Prostate gland (tissue), 2 donors: ENCODE measurements around the gene TNFRSF13B. TPM values are rescaled to one million over a fixed set of nuclear protein-coding genes. Genes with fewer than 3 reads are reported as not detected.
"Not testable (repeated sequence)": the region's sequence is repeated elsewhere in the genome, so short reads cannot be mapped to it uniquely, and the experiment has no call there.

Source experiments
- DNase-seq: peaks from one replicate; pipeline ENCODE4 v3.0.0-alpha.2; 2019; ENCODE audit warnings: low spot score
- H3K27ac ChIP-seq, 2 donors: fragments of 200-600 bp; sonication (generic); 2 replicates each; pipeline ENCODE4 v1.5.1; 2017 to 2019
- H3K27me3 ChIP-seq: fragments of 200-600 bp; sonication (generic); replicated peaks from 2 replicates; pipeline ENCODE4 v1.5.1; 2019; ENCODE audit not compliant: insufficient read depth
- H3K36me3 ChIP-seq, 2 donors: fragments of 200-600 bp; sonication (generic); 1 replicate in 1 of 2; 2 replicates in 1 of 2; pipeline versions ENCODE4 v1.5.1 to v1.8.1; 2017 to 2019
- H3K4me1 ChIP-seq: fragments of 200-600 bp; sonication (generic); replicated peaks from 2 replicates; pipeline ENCODE4 v1.5.1; 2019
- H3K4me3 ChIP-seq, 2 donors: fragments of 200-600 bp; sonication (generic); 2 replicates each; pipeline ENCODE4 v1.5.1; 2017 to 2019
- H3K9me3 ChIP-seq: fragments of 200-600 bp; sonication (generic); 2 replicates; pipeline ENCODE4 v1.5.1; 2017
- POLR2A ChIP-seq: fragments of 450-650 bp; IDR thresholded peaks from one replicate; pipeline ENCODE4 v1.6.1; 2016; ENCODE audit warnings: antibody characterized with exemption, mild to moderate bottlenecking
- POLR2AphosphoS5 ChIP-seq: sonication (generic); formaldehyde crosslinking; IDR thresholded peaks from one replicate; pipeline ENCODE4 v1.6.1; 2017; ENCODE audit warnings: antibody characterized with exemption
- WGBS: methylation state at CpG from one replicate; pipeline ENCODE4 v1.1.5; 2018; 5-methylcytosine and 5-hydroxymethylcytosine counted together
- intact Hi-C: fragments of 100-400 bp; cut with DNase I; formaldehyde crosslinking; loops from one replicate; pipeline ENCODE4 v1.14.2; 2022
- total RNA-seq, 2 donors: library from RNA; depleted of rRNA; stranded (reverse); fragments of >200 nt; gene quantifications; one replicate each; pipeline ENCODE4 v1.1.0, GENCODE V29; 2016
- TF ChIP-seq, protein P1 (sequence below), 4 experiments: fragments of 200-600 bp in 2 of 4; fragments of 450-650 bp in 2 of 4; sonication (generic) in 2 of 4; IDR thresholded peaks; 1 replicate in 3 of 4; 2 replicates in 1 of 4; pipeline ENCODE4 v1.5.1; 2016 to 2019; ENCODE audit warnings: antibody characterized with exemption in 4 of 4, mild to moderate bottlenecking in 2 of 4, moderate library complexity in 2 of 4

Gene TNFRSF13B
- total RNA-seq, 2 donors from 2014 or later: not detected

DNA sequence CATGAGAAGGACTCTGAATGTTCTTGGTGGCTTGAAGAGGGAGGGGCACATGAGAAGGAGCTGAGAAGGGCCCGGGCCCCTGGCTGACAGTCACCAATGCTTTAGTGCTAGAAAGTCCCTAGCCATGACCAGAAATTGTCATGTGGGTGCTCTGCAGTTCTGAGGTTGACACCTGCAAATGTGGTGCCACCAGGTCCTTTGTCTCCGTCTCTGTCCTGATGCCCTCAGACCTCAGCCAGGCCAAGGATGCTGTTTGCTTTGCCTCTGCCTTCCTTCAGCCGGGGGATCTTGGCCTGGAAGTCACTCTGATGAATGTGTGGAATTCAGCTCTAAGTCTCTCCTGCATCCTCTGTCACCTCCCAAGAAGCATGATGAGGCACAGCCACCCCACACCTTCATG lies 63.6 kb downstream of the TNFRSF13B start:
- TF ChIP-seq, protein P1, sequence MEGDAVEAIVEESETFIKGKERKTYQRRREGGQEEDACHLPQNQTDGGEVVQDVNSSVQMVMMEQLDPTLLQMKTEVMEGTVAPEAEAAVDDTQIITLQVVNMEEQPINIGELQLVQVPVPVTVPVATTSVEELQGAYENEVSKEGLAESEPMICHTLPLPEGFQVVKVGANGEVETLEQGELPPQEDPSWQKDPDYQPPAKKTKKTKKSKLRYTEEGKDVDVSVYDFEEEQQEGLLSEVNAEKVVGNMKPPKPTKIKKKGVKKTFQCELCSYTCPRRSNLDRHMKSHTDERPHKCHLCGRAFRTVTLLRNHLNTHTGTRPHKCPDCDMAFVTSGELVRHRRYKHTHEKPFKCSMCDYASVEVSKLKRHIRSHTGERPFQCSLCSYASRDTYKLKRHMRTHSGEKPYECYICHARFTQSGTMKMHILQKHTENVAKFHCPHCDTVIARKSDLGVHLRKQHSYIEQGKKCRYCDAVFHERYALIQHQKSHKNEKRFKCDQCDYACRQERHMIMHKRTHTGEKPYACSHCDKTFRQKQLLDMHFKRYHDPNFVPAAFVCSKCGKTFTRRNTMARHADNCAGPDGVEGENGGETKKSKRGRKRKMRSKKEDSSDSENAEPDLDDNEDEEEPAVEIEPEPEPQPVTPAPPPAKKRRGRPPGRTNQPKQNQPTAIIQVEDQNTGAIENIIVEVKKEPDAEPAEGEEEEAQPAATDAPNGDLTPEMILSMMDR (IDR thresholded peaks at IDR 0.05): no peak
- TF ChIP-seq POLR2A (no peak), POLR2AphosphoS5 (no peak)
- no peak for DNase-seq

DNA sequence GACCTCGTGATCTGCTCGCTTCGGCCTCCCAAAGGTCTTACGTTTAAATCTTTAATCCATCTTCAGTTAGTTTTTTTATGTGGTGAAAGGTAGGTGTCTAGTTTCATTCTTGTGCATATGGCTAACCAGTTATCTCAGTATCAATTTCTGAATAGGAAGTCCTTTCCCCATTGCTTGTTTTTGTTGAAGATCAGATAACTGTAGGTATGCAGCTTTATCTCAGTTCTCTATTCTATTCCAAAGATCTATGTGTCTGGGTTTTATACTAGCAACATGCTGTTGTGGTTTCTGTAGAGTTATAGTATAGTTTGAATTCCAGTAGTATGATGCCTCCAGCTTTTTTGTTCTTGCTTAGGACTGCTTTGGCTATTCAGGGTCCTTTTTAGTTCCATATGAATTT lies 65.2 kb downstream of the TNFRSF13B start:
- no peaks in the 10 kb centered on the region for H3K9me3 ChIP-seq
- 48% methylated on average over 4 of the region's 4 CpGs for WGBS
- no peaks in the 10 kb centered on the region for H3K4me1 ChIP-seq
- intact Hi-C loops: no loop called here
- H3K27ac ChIP-seq: no peak overlapping the region
- no peak for DNase-seq
- H3K27me3 ChIP-seq: peaks cover 2% of the 10 kb centered on the region
- H3K4me3 ChIP-seq: no peak overlapping the region
- no peaks in the 10 kb centered on the region for H3K36me3 ChIP-seq
- TF ChIP-seq POLR2A: no peak
- no peak for TF ChIP-seq POLR2AphosphoS5
- TF ChIP-seq, protein P1 (IDR thresholded peaks at IDR 0.05): no peak

More for the DNA sequence above, 63.6 kb downstream of the TNFRSF13B start:
- no peak overlapping the region for H3K27ac ChIP-seq
- H3K4me1 ChIP-seq: no peaks in the 10 kb centered on the region
- no peak overlapping the region for H3K4me3 ChIP-seq
- WGBS: 79% methylated on average over 3 of the region's 3 CpGs
- H3K36me3 ChIP-seq: no peaks in the 10 kb centered on the region
- peaks cover 2% of the 10 kb centered on the region for H3K27me3 ChIP-seq
- intact Hi-C loops: no loop called here
- H3K9me3 ChIP-seq: no peaks in the 10 kb centered on the region

DNA sequence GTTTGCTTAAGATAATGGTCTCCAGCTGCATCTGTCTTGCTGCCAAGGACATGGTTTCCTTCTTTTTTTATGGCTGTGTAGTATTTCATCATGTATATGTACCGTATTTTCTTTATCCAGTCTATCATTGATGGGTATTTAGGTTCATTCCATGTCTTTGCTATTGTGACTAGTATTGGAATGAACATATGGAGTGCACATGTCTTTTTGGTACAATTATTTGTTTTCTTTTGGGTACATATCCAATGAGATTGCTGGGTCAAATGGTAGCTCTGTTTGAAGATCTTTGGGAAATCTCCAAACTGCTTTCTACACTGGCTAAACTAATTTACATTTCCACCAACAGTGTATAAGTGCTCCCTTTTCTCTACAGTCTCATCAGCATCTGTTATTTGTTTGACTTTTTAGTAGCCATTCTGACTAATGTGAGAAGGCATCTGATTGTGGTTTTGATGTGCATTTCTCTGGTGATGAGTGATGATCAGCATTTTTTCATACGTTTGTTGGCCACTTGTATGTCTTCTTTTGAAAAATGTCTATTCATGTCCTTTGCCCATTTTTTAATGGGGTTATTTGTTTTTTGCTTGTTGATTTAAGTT lies 66.2 kb downstream of the TNFRSF13B start:
- no peaks in the 10 kb centered on the region for H3K9me3 ChIP-seq
- TF ChIP-seq POLR2A (no peak), POLR2AphosphoS5 (no peak)
- TF ChIP-seq, protein P1 (IDR thresholded peaks at IDR 0.05): no peak
- intact Hi-C loops: no loop called here
- DNase-seq: no peak
- WGBS: 48% methylated on average over 2 of the region's 2 CpGs
- no peaks in the 10 kb centered on the region for H3K4me1 ChIP-seq
- H3K36me3 ChIP-seq: no peaks in the 10 kb centered on the region
- H3K27ac ChIP-seq: no peak overlapping the region
- H3K4me3 ChIP-seq: no peak overlapping the region
- no peaks in the 10 kb centered on the region for H3K27me3 ChIP-seq

DNA sequence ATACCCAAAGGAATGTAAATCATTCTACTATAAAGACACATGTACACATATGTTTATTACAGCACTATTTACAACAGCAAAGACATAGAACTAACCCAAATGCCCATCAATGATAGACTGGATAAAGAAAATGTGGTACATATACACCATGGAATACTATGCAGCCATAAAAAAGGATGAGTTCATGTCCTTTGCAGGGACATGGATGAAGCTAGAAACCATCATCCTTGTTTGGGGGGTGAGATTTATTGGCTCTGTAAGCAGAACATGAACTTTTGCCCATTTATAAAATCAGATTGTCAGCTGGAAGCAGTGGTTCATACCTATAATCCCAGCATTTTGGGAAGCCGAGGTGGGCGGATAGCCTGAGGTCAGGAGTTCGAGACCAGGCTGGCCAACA lies 68.8 kb downstream of the TNFRSF13B start:
- H3K4me1 ChIP-seq, H3K27ac ChIP-seq, DNase-seq, H3K27me3 ChIP-seq, intact Hi-C loops, H3K36me3 ChIP-seq, H3K9me3 ChIP-seq, H3K4me3 ChIP-seq: not testable (repeated sequence)
- WGBS: 89% methylated on average over 3 of the region's 3 CpGs

DNA sequence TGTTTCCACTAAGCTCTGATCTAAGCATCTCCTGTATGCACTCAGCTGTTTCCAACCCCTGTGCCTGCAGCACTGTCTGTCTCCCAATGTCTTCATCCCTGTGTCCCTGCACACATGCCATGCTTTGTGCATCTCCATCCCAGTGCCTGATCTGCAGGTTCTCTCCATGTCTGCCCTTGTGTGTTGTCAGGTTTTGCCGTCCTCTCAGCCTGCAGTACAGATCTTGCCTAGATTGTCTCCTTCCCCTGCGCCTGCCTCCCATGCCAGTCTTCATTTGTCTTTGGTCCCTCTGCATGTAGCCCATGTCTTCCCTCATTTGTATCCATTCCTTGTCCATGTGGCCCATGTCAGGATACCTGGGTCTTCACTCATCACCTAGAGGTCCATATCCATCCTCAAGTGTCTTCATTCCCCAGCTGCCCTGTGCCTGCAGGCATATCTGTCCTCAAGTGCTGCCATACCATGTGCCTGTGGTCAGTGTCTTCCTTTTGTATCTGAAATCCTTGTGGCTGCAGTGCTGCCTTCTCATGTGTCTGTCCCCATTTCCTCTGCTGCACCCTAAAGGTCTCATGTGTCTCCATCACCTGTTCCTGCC lies 71.5 kb downstream of the TNFRSF13B start:
- Histone ChIP-seq H3K27me3 (no peaks in the 10 kb centered on the region), H3K36me3 (no peaks in the 10 kb centered on the region), H3K4me3 (no peak overlapping the region), H3K27ac (no peak overlapping the region), H3K4me1 (no peaks in the 10 kb centered on the region), H3K9me3 (no peaks in the 10 kb centered on the region)
- DNase-seq: no peak
- TF ChIP-seq POLR2A (no peak), POLR2AphosphoS5 (no peak)
- TF ChIP-seq, protein P1 (IDR thresholded peaks at IDR 0.05): no peak
- 93% methylated on average over 2 of the region's 2 CpGs for WGBS
- intact Hi-C loops: no loop called here

DNA sequence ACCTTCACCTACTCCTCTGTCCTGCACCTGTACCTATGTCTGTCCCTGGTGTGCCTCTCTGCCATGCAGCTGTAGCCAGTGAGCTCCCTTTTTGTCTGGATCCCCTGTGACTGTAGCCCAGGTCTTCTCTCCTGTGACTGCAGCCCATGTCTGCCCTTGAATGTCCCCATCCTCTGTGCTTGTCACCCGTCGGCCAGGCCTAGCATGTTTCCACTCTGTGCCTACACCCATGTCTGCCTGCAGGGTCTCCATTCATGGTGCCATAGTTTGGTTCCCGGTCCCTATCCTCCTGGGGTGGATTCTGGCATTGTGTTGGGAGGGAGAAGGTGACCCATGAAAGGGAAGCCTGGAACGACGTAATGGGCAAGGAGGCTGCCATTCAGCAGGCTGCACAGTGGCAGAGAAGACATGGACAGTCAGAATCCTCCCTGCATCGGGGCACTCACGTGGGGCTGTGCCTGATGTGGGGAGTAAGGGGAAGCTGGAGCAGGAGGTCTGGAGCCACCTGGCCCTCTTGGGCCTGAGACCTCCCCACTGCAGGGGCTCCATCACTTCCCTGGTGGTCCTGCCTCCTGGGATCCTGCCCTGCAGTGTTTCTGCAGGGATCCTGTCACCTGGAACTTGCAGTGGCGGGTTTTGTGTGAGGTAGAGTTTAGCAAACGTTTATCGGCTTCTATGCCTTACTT lies 74.6 kb downstream of the TNFRSF13B start:
- H3K36me3 ChIP-seq, H3K27me3 ChIP-seq, H3K9me3 ChIP-seq, H3K4me3 ChIP-seq, H3K27ac ChIP-seq, intact Hi-C loops, H3K4me1 ChIP-seq, DNase-seq: not testable (repeated sequence)
- WGBS: 78% methylated on average over 10 of the region's 10 CpGs

DNA sequence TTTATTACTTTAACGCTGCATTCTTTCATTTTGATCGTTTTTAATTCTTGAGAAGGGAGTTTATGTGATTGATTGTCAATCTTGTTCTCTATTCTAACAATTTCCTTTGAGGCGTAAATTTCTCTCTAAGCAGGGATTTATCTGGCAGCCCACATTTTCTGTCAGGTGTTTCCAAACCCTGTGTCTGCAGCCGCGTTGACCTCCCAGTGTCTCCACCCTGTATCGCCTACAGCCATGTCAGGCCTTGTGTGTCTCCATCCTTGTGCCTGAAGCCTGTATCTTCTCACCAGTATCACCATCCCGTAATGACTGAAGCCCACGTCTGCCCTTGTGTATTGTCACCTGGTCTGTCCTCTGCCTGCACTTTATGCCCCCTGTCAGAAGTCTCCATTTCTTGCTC lies 75.7 kb downstream of the TNFRSF13B start:
- H3K27me3 ChIP-seq, H3K4me1 ChIP-seq, H3K36me3 ChIP-seq, H3K9me3 ChIP-seq, intact Hi-C loops, H3K27ac ChIP-seq, H3K4me3 ChIP-seq, DNase-seq: not testable (repeated sequence)
- 88% methylated on average over 8 of the region's 8 CpGs for WGBS

DNA sequence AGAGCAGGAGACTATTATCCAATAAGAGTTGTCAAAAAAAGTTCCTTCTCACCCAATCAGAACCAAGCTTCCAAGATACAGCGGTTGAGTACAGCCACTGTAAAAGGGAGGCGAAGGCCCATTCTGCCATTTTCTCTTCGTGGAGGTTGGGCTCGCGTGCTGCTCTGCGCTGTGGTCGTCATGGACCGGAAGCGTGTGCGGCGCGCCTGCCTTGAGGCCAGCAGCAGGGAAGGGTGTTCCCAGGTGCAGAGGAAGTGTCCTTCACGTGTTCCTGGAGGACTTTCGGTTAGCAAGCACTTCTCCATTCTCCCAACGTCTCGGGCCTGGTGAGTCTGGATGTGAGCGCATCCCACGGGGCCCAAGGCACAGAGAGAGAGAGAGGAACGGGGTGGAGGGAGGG lies 78.4 kb downstream of the TNFRSF13B start:
- H3K9me3 ChIP-seq, intact Hi-C loops, H3K36me3 ChIP-seq, H3K4me3 ChIP-seq, DNase-seq, H3K4me1 ChIP-seq, H3K27ac ChIP-seq, H3K27me3 ChIP-seq: not testable (repeated sequence)
- 91% methylated on average over 19 of the region's 19 CpGs for WGBS
